ENCODE measurements around the gene POMT1. TPM values are rescaled to one million over a fixed set of nuclear protein-coding genes. Genes with fewer than 3 reads are reported as not detected.
"Not testable (repeated sequence)": the region's sequence is repeated elsewhere in the genome, so short reads cannot be mapped to it uniquely, and the experiment has no call there.

POMT1 gene
- total RNA-seq, 1 experiment from 2014 or later, result 34.1 TPM

DNA sequence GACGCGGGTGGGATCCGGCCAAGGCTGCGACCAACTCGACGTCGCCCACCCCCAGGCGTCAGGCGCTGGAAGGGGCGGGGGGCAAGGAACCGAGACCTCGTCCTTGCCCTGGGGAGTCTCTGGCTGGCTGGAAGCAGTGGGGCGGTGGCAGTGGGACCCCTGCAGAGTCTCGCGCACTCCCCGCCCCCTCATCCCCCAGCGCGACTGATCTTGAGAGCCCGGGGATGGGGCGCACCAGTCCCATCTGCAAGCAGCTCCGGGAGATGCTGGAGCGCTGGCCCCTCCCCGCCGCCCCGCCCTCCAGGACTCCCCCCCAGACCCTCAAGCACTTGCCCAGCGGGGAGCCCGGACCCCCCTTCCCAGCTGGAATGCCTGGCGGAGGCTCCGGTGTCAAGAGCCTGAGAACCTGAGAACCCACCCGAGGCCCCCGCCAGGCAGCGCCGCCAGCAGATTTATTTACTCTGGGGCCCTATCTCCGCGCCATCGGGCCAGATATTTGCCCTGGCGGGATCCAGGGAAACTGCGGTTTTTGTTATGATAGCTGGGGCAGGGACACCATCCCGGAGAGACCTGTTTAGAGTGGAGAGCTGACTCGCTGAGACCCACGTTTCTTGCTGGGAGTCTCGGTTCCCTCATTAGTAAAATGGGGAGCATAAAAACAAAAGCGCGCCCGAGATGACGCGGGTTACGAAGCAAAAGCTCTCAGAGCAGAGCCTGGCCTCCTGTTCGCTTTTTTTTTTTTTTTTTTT, 43.8 kb downstream of the POMT1 start:
- H3K4me2 ChIP-seq (ENCODE audit: insufficient read depth, insufficient read length, low read length), result peak overlapping the region; percentile 44
- H2AFZ ChIP-seq (ENCODE audit: low read length), result no peak overlapping the region
- no peaks in the 10 kb centered on the region for H3K79me2 ChIP-seq (ENCODE audit: insufficient read depth, low read length)
- H2BK120ac ChIP-seq (ENCODE audit: low read depth, low read length, poor library complexity, severe bottlenecking), result no peak overlapping the region
- H3K56ac ChIP-seq (ENCODE audit: insufficient read length, low read depth, low read length), result no peak overlapping the region
- H4K5ac ChIP-seq (ENCODE audit: insufficient read length, low read depth, low read length), result no peak overlapping the region
- no peak overlapping the region for H3K14ac ChIP-seq (ENCODE audit: insufficient read depth, low read length)
- H3K27ac ChIP-seq (ENCODE audit: insufficient read length, low read depth, low read length), result no peak overlapping the region
- no peak overlapping the region for H2BK12ac ChIP-seq (ENCODE audit: insufficient read length, low read depth, low read length)
- no peak overlapping the region for H4K8ac ChIP-seq (replicated peaks; ENCODE audit: insufficient read length, low read depth, low read length)
- TF ChIP-seq, protein P1, sequence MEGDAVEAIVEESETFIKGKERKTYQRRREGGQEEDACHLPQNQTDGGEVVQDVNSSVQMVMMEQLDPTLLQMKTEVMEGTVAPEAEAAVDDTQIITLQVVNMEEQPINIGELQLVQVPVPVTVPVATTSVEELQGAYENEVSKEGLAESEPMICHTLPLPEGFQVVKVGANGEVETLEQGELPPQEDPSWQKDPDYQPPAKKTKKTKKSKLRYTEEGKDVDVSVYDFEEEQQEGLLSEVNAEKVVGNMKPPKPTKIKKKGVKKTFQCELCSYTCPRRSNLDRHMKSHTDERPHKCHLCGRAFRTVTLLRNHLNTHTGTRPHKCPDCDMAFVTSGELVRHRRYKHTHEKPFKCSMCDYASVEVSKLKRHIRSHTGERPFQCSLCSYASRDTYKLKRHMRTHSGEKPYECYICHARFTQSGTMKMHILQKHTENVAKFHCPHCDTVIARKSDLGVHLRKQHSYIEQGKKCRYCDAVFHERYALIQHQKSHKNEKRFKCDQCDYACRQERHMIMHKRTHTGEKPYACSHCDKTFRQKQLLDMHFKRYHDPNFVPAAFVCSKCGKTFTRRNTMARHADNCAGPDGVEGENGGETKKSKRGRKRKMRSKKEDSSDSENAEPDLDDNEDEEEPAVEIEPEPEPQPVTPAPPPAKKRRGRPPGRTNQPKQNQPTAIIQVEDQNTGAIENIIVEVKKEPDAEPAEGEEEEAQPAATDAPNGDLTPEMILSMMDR (conservative IDR thresholded peaks at IDR 0.05), result no peak; the same call in 2 of the 3 replicates
- no peak overlapping the region for H3K23ac ChIP-seq (ENCODE audit: insufficient read length, low read depth, low read length)
- H3K27me3 ChIP-seq (ENCODE audit: insufficient read depth, low read length), result no peaks in the 10 kb centered on the region; the same call in 1 of the 2 replicates
- H3K27ac Mint-ChIP-seq, result no peak overlapping the region
- WGBS (ENCODE audit: extremely low coverage, insufficient read length, low lambda C conversion rate), result no CpG with 5 or more reads among the region's 49 CpGs
- peaks cover 57 to 61% of the 10 kb centered on the region in 2 experiments for H3K9me3 Mint-ChIP-seq
- H3K18ac ChIP-seq (ENCODE audit: insufficient read length, low read depth, low read length), result no peak overlapping the region
- peaks cover 7% of the 10 kb centered on the region for H3K23me2 ChIP-seq (ENCODE audit: insufficient read length, low read depth, low read length, poor library complexity, severe bottlenecking)
- no peak overlapping the region for H3T11ph ChIP-seq (ENCODE audit: low read length)
- H2BK15ac ChIP-seq (ENCODE audit: low read depth, low read length), result no peak overlapping the region
- no peak overlapping the region for H2BK20ac ChIP-seq (ENCODE audit: low read depth, low read length, poor library complexity, severe bottlenecking)
- H3K9me3 ChIP-seq (ENCODE audit: control insufficient read depth, low read depth, low read length), result peaks cover 5% of the 10 kb centered on the region
- H4K91ac ChIP-seq (ENCODE audit: insufficient read length, low read depth, low read length), result no peak overlapping the region
- peaks cover 56% of the 10 kb centered on the region for H3K27me3 Mint-ChIP-seq (ENCODE audit: low read depth)
- H3K4ac ChIP-seq (ENCODE audit: low read depth, low read length), result no peak overlapping the region
- H4K20me1 ChIP-seq (ENCODE audit: control insufficient read depth, insufficient read depth, insufficient read length), result no peaks in the 10 kb centered on the region
- no peak overlapping the region for H3K9ac ChIP-seq (ENCODE audit: extremely low read depth, insufficient read length, low read length)
- H2BK5ac ChIP-seq (ENCODE audit: insufficient read length, low read length), result no peak overlapping the region
- DNase-seq, result no peak
- peaks cover 9 to 39% (median 24%) of the 10 kb centered on the region in 3 experiments for H3K36me3 Mint-ChIP-seq (ENCODE audit: insufficient read depth in 1 of 3, low read depth in 3 of 3)
- peak overlapping the region; percentile 36 to 60; a peak in 4 of 5 replicates for H3K4me3 Mint-ChIP-seq
- H3K79me1 ChIP-seq (ENCODE audit: insufficient read depth, low read depth, low read length, poor library complexity, severe bottlenecking), result no peaks in the 10 kb centered on the region
- no peaks in the 10 kb centered on the region for H3K4me1 ChIP-seq (ENCODE audit: insufficient read depth, low read length)
- no peaks in the 10 kb centered on the region for H3K4me1 Mint-ChIP-seq
- H2AK5ac ChIP-seq (ENCODE audit: insufficient read length, low read length), result no peak overlapping the region

DNA sequence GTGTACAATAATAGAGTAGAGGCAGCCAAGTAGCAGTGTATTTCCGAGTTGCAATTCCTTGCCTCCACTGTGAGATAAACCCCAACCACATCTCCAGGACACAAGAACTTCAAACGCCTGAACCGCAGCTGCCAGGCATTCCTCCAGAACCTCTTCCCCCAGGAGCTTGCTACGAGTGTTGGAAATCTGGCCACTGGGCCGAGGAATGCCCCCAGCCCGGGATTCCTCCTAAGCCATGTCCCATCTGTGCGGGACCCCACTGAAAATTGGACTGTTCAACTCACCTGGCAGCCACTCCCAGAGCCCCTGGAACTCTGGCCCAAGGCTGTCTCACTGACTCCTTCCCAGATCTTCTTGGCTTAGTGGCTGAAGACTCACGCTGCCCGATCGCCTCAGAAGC, 46.5 kb downstream of the POMT1 start:
- H3K23ac ChIP-seq (ENCODE audit: insufficient read length, low read depth, low read length); H3K4me2 ChIP-seq (ENCODE audit: insufficient read depth, insufficient read length, low read length); H3K9ac ChIP-seq (ENCODE audit: extremely low read depth, insufficient read length, low read length); H3K27ac ChIP-seq (ENCODE audit: insufficient read length, low read depth, low read length); H3K18ac ChIP-seq (ENCODE audit: insufficient read length, low read depth, low read length); H3K14ac ChIP-seq (ENCODE audit: insufficient read depth, low read length); H3K27ac Mint-ChIP-seq; H2BK20ac ChIP-seq (ENCODE audit: low read depth, low read length, poor library complexity, severe bottlenecking); H3K27me3 ChIP-seq (ENCODE audit: insufficient read depth, low read length); DNase-seq; H4K5ac ChIP-seq (ENCODE audit: insufficient read length, low read depth, low read length); H4K20me1 ChIP-seq (ENCODE audit: control insufficient read depth, insufficient read depth, insufficient read length); H4K91ac ChIP-seq (ENCODE audit: insufficient read length, low read depth, low read length); H2BK5ac ChIP-seq (ENCODE audit: insufficient read length, low read length); H3K23me2 ChIP-seq (ENCODE audit: insufficient read length, low read depth, low read length, poor library complexity, severe bottlenecking); H2BK15ac ChIP-seq (ENCODE audit: low read depth, low read length); H3K4me1 Mint-ChIP-seq; H3K56ac ChIP-seq (ENCODE audit: insufficient read length, low read depth, low read length); H2BK120ac ChIP-seq (ENCODE audit: low read depth, low read length, poor library complexity, severe bottlenecking); H4K8ac ChIP-seq (replicated peaks; ENCODE audit: insufficient read length, low read depth, low read length); H2BK12ac ChIP-seq (ENCODE audit: insufficient read length, low read depth, low read length); H3K79me1 ChIP-seq (ENCODE audit: insufficient read depth, low read depth, low read length, poor library complexity, severe bottlenecking); H3K4me1 ChIP-seq (ENCODE audit: insufficient read depth, low read length); H2AFZ ChIP-seq (ENCODE audit: low read length); H3K79me2 ChIP-seq (ENCODE audit: insufficient read depth, low read length); H2AK5ac ChIP-seq (ENCODE audit: insufficient read length, low read length); H3K4me3 Mint-ChIP-seq; H3K4ac ChIP-seq (ENCODE audit: low read depth, low read length); H3K9me3 ChIP-seq (ENCODE audit: control insufficient read depth, low read depth, low read length); H3T11ph ChIP-seq (ENCODE audit: low read length): not testable (repeated sequence)
- Mint-ChIP-seq H3K36me3 (ENCODE audit: insufficient read depth in 1 of 3, low read depth in 3 of 3) (peaks cover 2 to 24% (median 15%) of the 10 kb centered on the region in 3 experiments; a peak in 6 of 7 replicates), H3K9me3 (peaks cover 42 to 44% of the 10 kb centered on the region in 2 experiments), H3K27me3 (ENCODE audit: low read depth) (peaks cover 70% of the 10 kb centered on the region)
- no CpG with 5 or more reads among the region's 10 CpGs for WGBS (ENCODE audit: extremely low coverage, insufficient read length, low lambda C conversion rate)

All from H9 (cell line).